Neural crest cell (in vitro differentiated cells): ENCODE measurements around the gene CDC123. TPM values are rescaled to one million over a fixed set of nuclear protein-coding genes. Genes with fewer than 3 reads are reported as not detected.

Experiments used
- DNase-seq: peaks from one replicate; pipeline ENCODE4 v3.0.0; 2021; ENCODE audit warnings: low read depth, mixed read lengths, low spot score
- H3K27ac Mint-ChIP-seq: one replicate; pipeline ENCODE4 v1.8.0; 2021; ENCODE audit warnings: mild to moderate bottlenecking, mixed read lengths; ENCODE audit not compliant: unreplicated experiment
- H3K27me3 Mint-ChIP-seq: 2 replicates; pipeline ENCODE4 v1.8.0; 2021; ENCODE audit warnings: low read depth, mild to moderate bottlenecking, mixed read lengths
- H3K36me3 Mint-ChIP-seq: 2 replicates; pipeline ENCODE4 v1.8.0; 2021; ENCODE audit warnings: low read depth, mild to moderate bottlenecking, mixed read lengths
- H3K4me1 Mint-ChIP-seq: 2 replicates; pipeline ENCODE4 v1.8.0; 2021; ENCODE audit warnings: mixed read lengths
- H3K4me3 Mint-ChIP-seq: one replicate; pipeline ENCODE4 v1.8.0; 2021; ENCODE audit warnings: mild to moderate bottlenecking, mixed read lengths
- H3K9me3 Mint-ChIP-seq: 2 replicates; pipeline ENCODE4 v1.8.0; 2021; ENCODE audit warnings: mixed read lengths
- CTCF ChIP-seq: fragments of 200-600 bp; sonication (generic); conservative IDR thresholded peaks from 2 replicates; pipeline ENCODE4 v1.5.0; 2021; ENCODE audit warnings: antibody characterized with exemption, mild to moderate bottlenecking
- total RNA-seq: library from RNA; stranded (reverse); gene quantifications from 2 replicates; pipeline ENCODE4 v1.2.1, GENCODE V29; 2021

The CDC123 gene
- total RNA-seq, 1 donor from 2014 or later, result 111 TPM

- Mint-ChIP-seq H3K27ac (peak overlapping the region; percentile 97), H3K4me3 (peak overlapping the region; percentile 97), H3K9me3 (no peaks in the 10 kb centered on the region), H3K36me3 (peaks cover 3% of the 10 kb centered on the region), H3K4me1 (peaks cover 41% of the 10 kb centered on the region), H3K27me3 (no peaks in the 10 kb centered on the region)
- peak; percentile 2 for DNase-seq
- no peak for TF ChIP-seq CTCF
Observed at GRCh38 chr10:12194752-12195271, 1.2 kb upstream of the CDC123 start.

- no peak for TF ChIP-seq CTCF
- peaks cover 41% of the 10 kb centered on the region for H3K4me1 Mint-ChIP-seq
- no peaks in the 10 kb centered on the region for H3K9me3 Mint-ChIP-seq
- DNase-seq, result no peak
- H3K4me3 Mint-ChIP-seq, result peak overlapping the region; percentile 97
- H3K36me3 Mint-ChIP-seq, result peaks cover 3% of the 10 kb centered on the region
- H3K27me3 Mint-ChIP-seq, result no peaks in the 10 kb centered on the region
- H3K27ac Mint-ChIP-seq, result peak overlapping the region; percentile 97
Observed at GRCh38 chr10:12195281-12195602, 746 bp upstream of the CDC123 start.

- H3K4me1 Mint-ChIP-seq, result peaks cover 41% of the 10 kb centered on the region
- peaks cover 11% of the 10 kb centered on the region for H3K36me3 Mint-ChIP-seq
- H3K4me3 Mint-ChIP-seq, result peak overlapping the region; percentile 97
- DNase-seq, result no peak
- no peaks in the 10 kb centered on the region for H3K9me3 Mint-ChIP-seq
- H3K27me3 Mint-ChIP-seq, result no peaks in the 10 kb centered on the region
- H3K27ac Mint-ChIP-seq, result peak overlapping the region; percentile 97
- no peak for TF ChIP-seq CTCF
Observed at GRCh38 chr10:12196531-12197211, 683 bp downstream of the CDC123 start.

- peaks cover 12% of the 10 kb centered on the region for H3K36me3 Mint-ChIP-seq
- H3K4me3 Mint-ChIP-seq, result peak overlapping the region; percentile 42
- no peaks in the 10 kb centered on the region for H3K9me3 Mint-ChIP-seq
- no peak for TF ChIP-seq CTCF
- DNase-seq, result no peak
- peaks cover 37% of the 10 kb centered on the region for H3K4me1 Mint-ChIP-seq
- H3K27me3 Mint-ChIP-seq, result no peaks in the 10 kb centered on the region
- H3K27ac Mint-ChIP-seq, result no peak overlapping the region
Observed at GRCh38 chr10:12198156-12198555, 2.2 kb downstream of the CDC123 start.

GRCh38 chr10:12200850-12201249 is 4.9 kb downstream of the CDC123 start:
- Mint-ChIP-seq H3K27ac (no peak overlapping the region), H3K4me3 (peak overlapping the region; percentile 41), H3K36me3 (peaks cover 19% of the 10 kb centered on the region), H3K9me3 (no peaks in the 10 kb centered on the region), H3K4me1 (peaks cover 21% of the 10 kb centered on the region), H3K27me3 (no peaks in the 10 kb centered on the region)
- no peak for TF ChIP-seq CTCF
- DNase-seq, result no peak
